Stimulated activated CD4-positive, alpha-beta T cell treated with anti-CD3 and anti-CD28 coated beads, Interleukin-15, amount 100 ng/mL, for 48 hours (primary cell): ENCODE data around the gene AGBL1.

Source experiments
- DNase-seq, 2 donors: peaks; one replicate each; pipeline ENCODE4 v3.0.0-alpha.2; 2020; ENCODE audit warnings: low read depth in 2 of 2

AGBL1 gene

GRCh38 chr15:86079508-86080266 lies at the start of gene AGBL1:
Gene AGBL1 (plus strand): TSS chr15:86079871.
- no peak for DNase-seq

DNA sequence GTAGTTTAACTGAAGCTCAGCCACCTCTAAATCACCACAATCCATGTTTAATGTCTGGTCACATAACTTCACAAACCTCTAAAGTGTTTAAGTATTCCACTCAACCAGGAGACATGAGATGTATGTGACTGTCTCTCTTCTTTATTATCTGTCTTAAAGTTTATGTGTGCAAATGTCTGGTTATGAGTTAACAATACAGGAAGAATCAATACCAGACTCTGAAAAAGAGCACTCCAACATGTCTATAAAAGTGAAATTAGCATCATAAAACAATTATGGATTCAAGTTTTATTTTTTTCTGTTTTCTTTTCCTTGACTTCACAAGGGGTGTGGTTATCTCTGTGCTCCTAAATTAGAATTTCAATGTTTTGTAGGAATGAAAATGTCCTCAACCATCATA lies 44.8 kb upstream of the AGBL1 start:
- no peak for DNase-seq

DNA sequence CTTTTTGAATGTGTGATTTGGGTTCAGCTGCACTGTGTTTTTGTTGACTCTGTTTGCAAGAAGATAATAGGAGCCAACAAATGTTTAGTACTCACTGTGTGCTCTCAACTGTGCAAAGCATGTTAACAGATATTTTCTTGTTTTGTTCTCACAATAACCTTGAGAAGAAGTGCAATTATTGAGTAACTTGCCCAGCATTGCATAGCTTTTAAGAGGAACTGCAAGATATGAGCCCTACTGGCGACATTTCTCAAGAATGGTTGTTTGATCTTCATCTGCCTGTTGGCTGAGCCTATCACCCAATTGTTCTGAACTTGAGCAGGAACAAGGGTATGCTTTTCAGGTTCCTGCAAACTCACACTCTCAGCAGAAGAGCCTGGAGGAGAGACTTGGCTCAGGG lies 43.4 kb upstream of the AGBL1 start:
- DNase-seq, result no peak

DNA sequence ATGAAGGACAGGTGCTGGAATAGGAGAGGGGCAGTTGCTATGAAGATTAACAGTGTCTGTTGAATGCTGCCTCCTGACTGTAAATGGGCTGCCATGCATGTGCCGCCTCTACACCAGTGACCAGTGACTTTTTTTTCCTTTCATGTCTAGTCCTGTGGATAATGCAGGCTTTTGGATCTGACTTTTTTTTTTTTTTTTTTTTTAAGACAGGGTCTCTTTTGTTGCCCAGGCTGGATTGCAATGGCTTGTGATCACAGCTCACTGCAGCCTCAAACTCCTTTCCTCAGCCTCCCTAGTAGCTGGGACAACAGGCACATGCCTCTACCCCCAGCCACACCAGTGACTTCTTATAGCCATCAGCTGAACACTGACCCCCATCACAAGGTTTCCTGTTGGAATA lies 41.2 kb upstream of the AGBL1 start:
- DNase-seq, result no peak

DNA sequence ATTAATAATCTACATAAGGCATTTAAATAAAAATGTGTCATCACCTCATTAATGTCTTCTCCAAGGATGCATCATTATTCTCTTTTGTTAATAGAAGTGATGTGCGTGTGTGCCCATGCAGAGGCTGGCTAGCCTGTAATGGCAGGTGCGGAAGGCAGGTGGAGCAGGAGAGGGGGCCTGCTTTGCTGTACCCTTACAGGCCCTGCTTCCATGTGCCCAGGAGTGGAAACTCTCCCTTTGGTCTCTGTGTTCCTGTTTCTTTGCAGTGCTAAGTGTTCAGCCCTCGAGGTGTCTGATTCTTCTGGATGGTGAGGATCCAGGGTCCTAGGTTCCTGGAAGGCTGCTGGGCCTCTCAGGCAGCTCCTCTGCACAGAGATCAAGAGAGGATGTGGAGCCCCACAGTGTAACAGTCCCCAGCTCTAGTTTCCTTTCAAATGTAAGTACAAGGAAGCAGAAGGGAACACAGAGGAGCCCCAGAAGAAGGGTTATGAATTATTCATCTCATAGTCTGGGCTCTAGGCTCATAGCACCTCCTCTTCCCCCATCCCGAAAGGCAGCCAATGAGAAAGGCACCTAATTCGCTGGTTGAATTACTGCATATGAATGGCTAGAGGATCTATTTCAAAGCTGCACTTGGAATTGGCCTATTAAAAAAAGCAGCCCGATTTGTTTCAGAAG lies 39.2 kb upstream of the AGBL1 start:
- DNase-seq, result no peak

- DNase-seq, result no peak
Observed at GRCh38 chr15:86041399-86041798, 38.3 kb upstream of the AGBL1 start.

GRCh38 chr15:86042226-86042625 lies 37.4 kb upstream of the AGBL1 start:
- DNase-seq, result no peak

GRCh38 chr15:86044981-86045380 lies 34.7 kb upstream of the AGBL1 start:
- no peak for DNase-seq

DNA sequence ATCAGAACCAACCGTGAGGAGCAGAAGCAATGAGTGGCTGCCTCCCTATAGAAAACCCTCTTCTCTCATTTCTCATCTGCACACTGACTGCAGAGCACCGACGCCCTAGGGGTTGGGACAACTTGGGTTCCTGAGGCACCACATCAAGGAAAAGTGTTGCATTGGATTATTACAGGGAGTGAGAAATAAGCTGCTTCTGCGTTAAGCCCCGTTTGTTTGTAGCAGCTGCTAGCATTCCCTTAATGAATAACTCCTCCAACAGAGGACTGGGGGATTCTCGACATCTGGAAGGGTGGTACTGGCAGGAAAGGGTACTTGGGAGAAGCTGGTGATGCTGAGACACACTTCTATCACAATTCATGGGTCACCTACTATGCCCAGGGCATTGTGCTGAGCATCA lies 25.3 kb upstream of the AGBL1 start:
- DNase-seq, result no peak

- no peak for DNase-seq
Observed at GRCh38 chr15:86055688-86056087, 24.0 kb upstream of the AGBL1 start.

DNA sequence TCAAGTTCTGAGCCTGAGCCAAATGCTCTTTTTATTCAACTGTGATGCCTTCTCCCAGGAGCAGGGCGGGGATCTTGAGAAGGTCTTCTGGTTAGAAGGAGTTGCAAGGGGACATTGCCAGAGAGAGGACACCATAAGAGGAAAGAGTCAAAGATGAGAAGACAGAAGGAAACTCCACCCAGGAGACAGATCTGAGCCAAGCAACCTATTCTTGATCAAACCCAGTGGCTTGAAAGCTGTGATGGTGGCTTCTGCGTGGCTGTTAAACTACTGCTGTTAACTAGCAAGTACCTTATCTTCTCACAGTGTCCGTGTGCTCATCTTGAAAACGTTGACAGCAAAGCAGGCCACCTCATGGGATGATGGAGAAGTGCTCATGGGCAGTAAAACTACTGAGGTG lies 19.8 kb upstream of the AGBL1 start:
- no peak for DNase-seq

- DNase-seq, result no peak
Observed at GRCh38 chr15:86060674-86061073, 19.0 kb upstream of the AGBL1 start.

GRCh38 chr15:86061581-86061980 lies 18.1 kb upstream of the AGBL1 start:
- no peak for DNase-seq

DNA sequence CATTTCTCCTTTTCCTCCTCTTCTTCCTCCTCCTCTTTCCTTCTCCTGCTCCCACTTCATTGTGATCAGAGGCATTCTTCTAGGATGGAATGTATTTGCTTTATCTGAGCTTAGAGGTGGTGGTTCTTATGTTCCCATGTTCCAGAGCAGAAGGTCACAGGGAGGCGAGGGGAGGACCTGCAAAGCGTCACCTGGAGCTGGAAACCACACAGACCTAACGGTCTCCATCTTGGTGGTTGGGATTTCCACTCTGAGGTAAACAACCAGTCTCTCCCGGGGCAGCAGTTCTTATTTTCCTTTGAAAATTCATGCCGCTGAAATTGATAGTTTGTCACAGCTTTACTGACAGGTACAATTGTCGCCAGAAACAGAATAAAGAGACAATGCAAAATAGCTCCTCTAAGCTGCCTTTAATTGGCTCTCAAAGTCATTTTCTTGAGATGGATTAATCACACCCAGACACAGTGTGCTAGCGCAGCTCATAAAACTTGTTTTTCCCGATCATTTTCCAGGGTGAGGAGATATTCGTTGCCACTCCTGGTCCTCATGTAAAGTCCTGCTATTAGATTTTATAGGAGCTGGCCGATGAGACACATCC lies 16.9 kb upstream of the AGBL1 start:
- no peak for DNase-seq

- DNase-seq, result no peak
Observed at GRCh38 chr15:86063356-86064095, 16.1 kb upstream of the AGBL1 start.

DNA sequence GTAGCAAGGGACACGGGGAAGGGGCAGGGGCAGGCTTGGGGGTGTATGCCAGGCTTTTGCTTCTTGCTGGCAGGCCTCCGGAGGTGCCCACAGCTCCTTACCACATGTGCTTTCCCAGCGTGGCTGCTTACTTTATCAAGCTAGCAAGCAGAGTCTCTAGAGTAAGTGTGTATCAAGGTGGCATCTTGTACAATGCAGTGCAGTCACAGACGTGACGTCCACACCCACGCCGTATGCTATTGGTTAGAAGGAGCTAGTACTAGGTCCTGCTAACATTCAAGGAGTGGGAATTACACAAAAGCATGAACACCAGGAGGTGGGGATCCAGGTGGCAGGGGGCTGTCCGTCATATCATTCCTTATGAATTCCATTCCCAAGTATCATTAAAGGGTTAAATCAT lies 15.3 kb upstream of the AGBL1 start:
- no peak for DNase-seq

DNA sequence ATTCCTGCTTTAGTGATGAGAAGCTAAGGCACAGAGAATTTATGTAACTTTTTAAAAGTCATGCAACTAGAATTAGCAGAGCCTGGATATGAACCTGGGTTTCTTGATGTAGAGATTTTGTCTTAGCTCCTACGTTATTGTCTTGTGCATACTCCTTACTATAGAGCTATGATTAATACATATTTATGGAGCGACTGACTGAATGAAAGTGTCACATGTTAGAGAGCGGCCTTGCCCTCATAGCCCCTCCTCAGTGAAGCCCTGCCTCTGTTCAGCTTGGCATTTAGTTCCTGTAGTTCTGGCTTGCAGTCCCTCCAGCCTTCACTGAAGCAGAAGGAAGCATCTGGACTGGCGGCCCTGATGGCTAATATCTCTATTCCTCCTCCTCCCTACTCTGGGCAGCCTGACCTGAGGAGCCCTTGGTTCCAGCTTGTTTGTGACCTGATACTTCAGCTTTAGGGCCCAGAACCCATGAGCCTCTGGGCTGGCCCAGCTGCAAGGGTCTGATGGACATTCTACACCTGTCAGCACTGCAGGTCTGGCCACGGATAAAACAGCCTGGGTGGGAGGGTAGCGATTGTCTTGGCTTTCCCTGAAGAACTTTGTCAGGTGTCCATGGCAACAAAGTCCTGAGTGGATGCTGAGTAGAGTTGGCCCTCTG lies 13.4 kb upstream of the AGBL1 start:
- no peak for DNase-seq

DNA sequence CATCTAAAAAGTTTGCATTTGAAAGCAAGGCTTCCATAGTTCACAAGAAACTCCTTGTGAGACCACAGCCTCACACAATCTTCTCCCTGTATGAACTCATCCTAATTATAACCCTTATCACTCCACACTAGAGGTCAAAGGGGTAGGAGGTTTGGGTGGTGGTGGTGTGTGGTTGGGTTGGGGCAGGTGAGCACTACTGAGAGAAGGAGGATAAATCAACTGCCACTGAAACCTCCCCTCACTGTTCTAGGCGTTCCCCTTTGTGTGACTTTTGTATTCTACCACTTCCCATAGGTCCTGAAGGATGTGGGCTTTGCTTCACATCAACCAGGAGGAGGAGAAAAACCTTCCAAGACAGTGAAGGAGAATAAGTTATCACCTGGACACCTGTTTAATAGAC lies 6.4 kb upstream of the AGBL1 start:
- no peak for DNase-seq

DNA sequence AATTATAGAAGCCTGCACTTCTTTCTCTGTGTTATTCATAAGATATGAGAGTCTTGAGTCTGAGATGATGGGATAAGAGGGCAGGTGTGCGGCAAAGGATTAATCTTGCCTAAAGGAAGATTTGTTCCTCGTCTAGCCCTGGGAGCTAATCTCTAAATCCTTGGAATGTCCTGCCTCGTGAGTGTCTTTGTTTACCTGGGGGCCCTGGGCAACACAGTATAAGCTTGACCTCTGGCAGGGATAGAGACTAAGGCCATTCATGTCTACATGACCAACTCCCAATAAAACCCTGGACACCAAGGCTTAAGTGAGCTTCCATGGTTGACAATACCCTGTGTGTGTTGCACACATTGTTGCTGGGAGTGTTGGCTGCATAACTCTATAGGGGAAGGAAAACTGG lies 3.2 kb upstream of the AGBL1 start:
- DNase-seq, result no peak

DNA sequence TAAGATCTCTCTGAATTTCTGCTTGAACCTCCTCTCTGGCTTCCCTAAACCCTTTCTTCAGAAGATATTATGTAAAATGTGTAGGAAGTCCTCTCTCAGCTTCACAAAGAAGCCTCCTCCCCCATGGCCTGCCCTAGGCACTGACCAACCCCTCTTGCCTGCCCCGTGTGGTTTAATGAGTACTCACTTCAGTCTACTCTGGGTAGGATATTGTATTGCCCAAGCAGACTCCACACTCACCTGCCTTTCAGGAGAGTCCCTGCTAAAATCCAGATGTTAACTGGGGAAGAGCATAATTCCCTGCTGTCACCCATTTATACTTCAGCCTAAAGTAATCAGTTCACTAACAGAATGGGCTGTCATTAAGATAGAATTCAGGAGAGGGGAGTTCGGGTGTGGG lies 2.6 kb upstream of the AGBL1 start:
- DNase-seq, result no peak

DNA sequence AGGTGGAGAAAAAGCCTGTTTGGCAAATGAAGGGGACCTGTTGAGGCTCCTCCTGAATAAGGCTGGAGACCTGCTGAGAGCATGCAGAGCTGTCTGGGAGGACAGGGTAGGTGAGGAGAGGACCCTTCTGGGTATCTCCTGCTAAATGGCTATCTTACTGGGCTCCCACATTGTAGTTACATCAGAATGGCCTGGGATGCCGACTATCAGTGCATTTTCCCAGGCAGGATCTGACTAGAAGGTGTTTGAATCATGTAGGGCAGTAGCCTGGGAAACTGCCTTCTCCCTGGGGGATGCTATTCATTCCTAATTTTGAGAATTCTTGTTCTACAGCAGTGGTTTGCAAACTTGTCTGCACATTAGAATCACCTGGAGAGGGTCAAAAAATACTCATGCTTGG lies 631 bp downstream of the AGBL1 start:
- no peak for DNase-seq
